Measurements from ENCODE around the gene LIMS1. TPM values are rescaled to one million over a fixed set of nuclear protein-coding genes. Genes with fewer than 3 reads are reported as not detected.

Gene LIMS1
- total RNA-seq, 1 experiment from 2014 or later, result 56.2 TPM

DNA sequence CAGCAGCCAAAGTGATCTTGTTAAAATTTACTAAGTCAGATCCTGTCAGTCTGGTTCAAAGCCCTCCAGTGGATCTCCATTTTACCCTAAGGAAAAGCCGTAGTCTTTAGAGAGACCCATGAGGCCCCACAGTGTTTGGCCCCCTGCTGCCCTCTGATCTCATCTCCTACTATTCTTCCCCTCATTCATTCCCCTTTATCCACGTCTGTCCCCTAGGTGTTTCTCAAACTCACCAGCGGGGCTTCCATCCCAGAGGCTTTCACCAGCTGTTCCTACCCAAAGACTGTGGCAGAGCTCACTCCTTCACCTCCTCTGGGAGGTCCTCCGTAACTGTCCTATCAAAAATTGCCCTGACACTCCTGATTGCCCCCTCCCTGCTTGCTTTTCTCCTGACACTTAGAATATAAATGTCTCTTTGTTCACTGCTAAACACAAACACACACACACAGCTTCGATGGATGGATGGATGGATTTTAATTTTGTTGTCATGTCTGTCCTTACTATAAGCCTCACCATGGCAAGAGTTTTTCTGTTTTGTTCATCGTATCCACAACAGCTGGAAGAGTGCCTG, 26.1 kb downstream of the LIMS1 start (continued):
- TF ChIP-seq ELF1 (IDR thresholded peaks at IDR 0.05; ENCODE audit: borderline replicate concordance, low read depth) (no peak), CBX3 (IDR thresholded peaks at IDR 0.05; ENCODE audit: low read depth) (no peak), TCF7L2 (IDR thresholded peaks at IDR 0.05; ENCODE audit: borderline replicate concordance, extremely low read depth, insufficient read depth, insufficient read length) (no peak), SRF (IDR thresholded peaks at IDR 0.05; ENCODE audit: low read depth) (no peak), EZH2phosphoT487 (IDR thresholded peaks at IDR 0.05; ENCODE audit: borderline replicate concordance) (no peak), YY1 (IDR thresholded peaks at IDR 0.05; ENCODE audit: extremely low read depth, insufficient replicate concordance, low read depth, low read length) (no peak), JUND (IDR thresholded peaks at IDR 0.05) (no peak), ZFX (IDR thresholded peaks at IDR 0.05) (no peak)
- TF ChIP-seq, protein P1, sequence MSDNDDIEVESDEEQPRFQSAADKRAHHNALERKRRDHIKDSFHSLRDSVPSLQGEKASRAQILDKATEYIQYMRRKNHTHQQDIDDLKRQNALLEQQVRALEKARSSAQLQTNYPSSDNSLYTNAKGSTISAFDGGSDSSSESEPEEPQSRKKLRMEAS (IDR thresholded peaks at IDR 0.05), result no peak
- TF ChIP-seq, protein P2, sequence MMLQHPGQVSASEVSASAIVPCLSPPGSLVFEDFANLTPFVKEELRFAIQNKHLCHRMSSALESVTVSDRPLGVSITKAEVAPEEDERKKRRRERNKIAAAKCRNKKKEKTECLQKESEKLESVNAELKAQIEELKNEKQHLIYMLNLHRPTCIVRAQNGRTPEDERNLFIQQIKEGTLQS (IDR thresholded peaks at IDR 0.05), result no peak
- TF ChIP-seq, protein P3, sequence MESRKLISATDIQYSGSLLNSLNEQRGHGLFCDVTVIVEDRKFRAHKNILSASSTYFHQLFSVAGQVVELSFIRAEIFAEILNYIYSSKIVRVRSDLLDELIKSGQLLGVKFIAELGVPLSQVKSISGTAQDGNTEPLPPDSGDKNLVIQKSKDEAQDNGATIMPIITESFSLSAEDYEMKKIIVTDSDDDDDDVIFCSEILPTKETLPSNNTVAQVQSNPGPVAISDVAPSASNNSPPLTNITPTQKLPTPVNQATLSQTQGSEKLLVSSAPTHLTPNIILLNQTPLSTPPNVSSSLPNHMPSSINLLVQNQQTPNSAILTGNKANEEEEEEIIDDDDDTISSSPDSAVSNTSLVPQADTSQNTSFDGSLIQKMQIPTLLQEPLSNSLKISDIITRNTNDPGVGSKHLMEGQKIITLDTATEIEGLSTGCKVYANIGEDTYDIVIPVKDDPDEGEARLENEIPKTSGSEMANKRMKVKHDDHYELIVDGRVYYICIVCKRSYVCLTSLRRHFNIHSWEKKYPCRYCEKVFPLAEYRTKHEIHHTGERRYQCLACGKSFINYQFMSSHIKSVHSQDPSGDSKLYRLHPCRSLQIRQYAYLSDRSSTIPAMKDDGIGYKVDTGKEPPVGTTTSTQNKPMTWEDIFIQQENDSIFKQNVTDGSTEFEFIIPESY (IDR thresholded peaks at IDR 0.05; ENCODE audit: extremely low read depth, insufficient replicate concordance, low read length), result no peak

DNA sequence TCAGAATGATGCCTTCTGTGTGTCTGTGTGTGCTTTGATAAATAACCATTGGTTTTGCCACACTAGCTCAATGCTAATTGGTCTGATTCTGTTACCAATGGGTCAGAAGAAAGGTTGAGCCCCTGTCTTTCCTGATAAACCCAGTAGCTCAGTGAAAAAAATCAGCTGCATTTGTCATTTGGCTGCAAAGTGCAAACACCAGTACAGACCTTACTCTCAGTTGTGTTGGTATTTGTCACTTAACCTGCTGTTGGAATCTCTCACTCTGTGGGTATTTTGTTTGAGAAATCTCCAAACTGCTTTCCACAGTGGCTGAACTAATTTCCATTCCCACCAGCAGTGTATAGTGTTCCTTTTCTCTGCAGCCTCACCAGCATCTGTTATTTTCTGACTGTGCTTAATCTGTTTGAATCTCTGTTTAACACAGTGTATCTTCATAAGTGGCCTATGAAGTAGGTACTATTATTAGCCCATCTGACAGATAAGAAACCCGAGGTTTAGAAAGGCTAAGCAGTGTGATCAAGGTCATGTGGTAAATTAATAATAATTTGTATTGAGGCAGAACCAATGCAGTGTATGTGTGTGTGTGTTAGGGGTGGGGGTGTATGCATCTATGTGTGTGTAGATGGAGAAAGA, 26.7 kb downstream of the LIMS1 start:
- Histone ChIP-seq H3K4me1 (ENCODE audit: control insufficient read depth in 1 of 2, insufficient read depth in 2 of 2, low read length in 2 of 2) (no peaks in the 10 kb centered on the region), H3K9me2 (ENCODE audit: insufficient read depth) (no peaks in the 10 kb centered on the region), H4K20me1 (ENCODE audit: insufficient read depth) (no peaks in the 10 kb centered on the region), H3K79me2 (ENCODE audit: insufficient read depth, low read length) (peaks cover 54% of the 10 kb centered on the region), H2AFZ (ENCODE audit: low read depth, low read length, poor library complexity, severe bottlenecking) (no peak overlapping the region), H3K36me3 (ENCODE audit: control insufficient read depth in 1 of 2, insufficient read depth in 2 of 2, low read length in 2 of 2) (no peaks in the 10 kb centered on the region), H3K9ac (ENCODE audit: low read length) (no peak overlapping the region), H3K9me3 (ENCODE audit: control insufficient read depth in 1 of 2, insufficient read depth in 1 of 2, low read depth in 1 of 2, low read length in 2 of 2) (no peaks in the 10 kb centered on the region), H3K27ac (ENCODE audit: low read depth, low read length) (no peak overlapping the region), H3K4me3 (replicated peaks in 1 of 2; ENCODE audit: low read depth in 1 of 2, low read length in 2 of 2) (no peak overlapping the region), H3K27me3 (ENCODE audit: insufficient read depth, low read length) (no peaks in the 10 kb centered on the region), H3K4me2 (ENCODE audit: low read length) (no peak overlapping the region)
- CTCF ChIA-PET, result no interaction called here
- no peak for DNase-seq (ENCODE audit: low read depth, low spot score)
- BruUV-seq (replicated peaks), result no TSS peak
- ATAC-seq, result no peak
- POLR2A ChIA-PET, result no interaction called here
- intact Hi-C loops (cut with micrococcal nuclease), result no loop called here
- RAD21 ChIA-PET (ENCODE audit: low non-redundant PET in 1 of 2, low total read pairs in 2 of 2, uncharacterized antibody in 2 of 2, unreplicated experiment in 2 of 2), result interaction anchor here in 1 of 2 experiments (0.6 kb wide), 1 partner anchor 8 kb away, joined by 3 read pairs; no protein-coding TSS in a partner anchor
- TF ChIP-seq SIN3A (IDR thresholded peaks at IDR 0.05; ENCODE audit: low read depth) (no peak), EZH2phosphoT487 (IDR thresholded peaks at IDR 0.05; ENCODE audit: borderline replicate concordance) (no peak)
- TF ChIP-seq, protein P3 (IDR thresholded peaks at IDR 0.05; ENCODE audit: extremely low read depth, insufficient replicate concordance, low read length), result no peak
